Fibroblast of pulmonary artery (primary cell): Measurements from ENCODE around the gene SIK3.
A peak's percentile ranks its signal among the peaks of the same experiment; 100 is the strongest.

Source experiments
- DNase-seq: peaks from one replicate; pipeline ENCODE4 v3.0.0-alpha.2; 2010; ENCODE audit warnings: low read depth
- H3K4me3 ChIP-seq: replicated peaks from 2 replicates; pipeline ENCODE4 v1.5.1; 2011; ENCODE audit warnings: low read depth, mild to moderate bottlenecking, control low read depth, low read length, moderate library complexity
- TF ChIP-seq, protein P1 (sequence below): IDR thresholded peaks from 2 replicates; pipeline ENCODE4 v1.5.1; 2011; ENCODE audit warnings: mild to moderate bottlenecking, control low read depth, low read length, inconsistent platforms; ENCODE audit errors: missing control alignments

SIK3 gene

DNA sequence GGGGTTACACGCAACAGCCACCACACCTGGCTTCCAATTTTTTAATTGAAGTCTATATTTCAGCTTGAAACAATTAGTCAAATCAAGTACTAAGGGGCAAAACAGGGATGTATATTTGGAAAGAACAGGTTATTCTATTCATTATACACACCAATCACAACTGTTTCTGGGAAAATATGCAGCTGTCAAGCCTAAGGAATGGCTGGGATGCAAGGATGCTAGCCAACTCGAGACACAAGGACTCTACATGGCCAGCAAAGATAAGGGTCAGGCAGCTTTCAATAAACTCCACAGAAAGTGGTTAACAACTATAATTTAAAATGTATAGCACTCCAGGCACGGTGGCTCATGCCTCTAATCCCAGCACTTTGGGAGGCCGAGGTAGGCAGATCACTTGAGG lies 134.0 kb downstream of the SIK3 start:
- TF ChIP-seq, protein P1, sequence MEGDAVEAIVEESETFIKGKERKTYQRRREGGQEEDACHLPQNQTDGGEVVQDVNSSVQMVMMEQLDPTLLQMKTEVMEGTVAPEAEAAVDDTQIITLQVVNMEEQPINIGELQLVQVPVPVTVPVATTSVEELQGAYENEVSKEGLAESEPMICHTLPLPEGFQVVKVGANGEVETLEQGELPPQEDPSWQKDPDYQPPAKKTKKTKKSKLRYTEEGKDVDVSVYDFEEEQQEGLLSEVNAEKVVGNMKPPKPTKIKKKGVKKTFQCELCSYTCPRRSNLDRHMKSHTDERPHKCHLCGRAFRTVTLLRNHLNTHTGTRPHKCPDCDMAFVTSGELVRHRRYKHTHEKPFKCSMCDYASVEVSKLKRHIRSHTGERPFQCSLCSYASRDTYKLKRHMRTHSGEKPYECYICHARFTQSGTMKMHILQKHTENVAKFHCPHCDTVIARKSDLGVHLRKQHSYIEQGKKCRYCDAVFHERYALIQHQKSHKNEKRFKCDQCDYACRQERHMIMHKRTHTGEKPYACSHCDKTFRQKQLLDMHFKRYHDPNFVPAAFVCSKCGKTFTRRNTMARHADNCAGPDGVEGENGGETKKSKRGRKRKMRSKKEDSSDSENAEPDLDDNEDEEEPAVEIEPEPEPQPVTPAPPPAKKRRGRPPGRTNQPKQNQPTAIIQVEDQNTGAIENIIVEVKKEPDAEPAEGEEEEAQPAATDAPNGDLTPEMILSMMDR = no peak
- no peak for DNase-seq
- H3K4me3 ChIP-seq = no peak overlapping the region

DNA sequence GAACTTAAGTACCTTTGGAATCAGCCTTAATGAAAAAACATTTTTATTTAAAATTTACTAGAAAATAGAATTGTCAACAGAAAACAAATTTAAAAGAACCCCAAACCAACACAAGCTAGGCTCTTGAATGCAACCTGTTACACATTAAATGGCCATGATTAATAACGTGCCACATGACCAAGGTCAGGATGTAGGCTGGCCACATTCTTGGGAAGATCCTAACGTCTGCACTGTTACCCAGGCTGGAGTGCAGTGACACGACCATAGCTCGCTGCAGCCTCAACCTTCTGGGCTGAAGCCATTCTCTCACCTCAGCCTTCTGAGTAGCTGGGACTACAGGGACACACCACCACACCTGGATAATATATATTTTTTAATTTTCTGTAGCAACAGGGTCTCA lies 134.4 kb downstream of the SIK3 start:
- no peak for DNase-seq
- TF ChIP-seq, protein P1 = no peak
- no peak overlapping the region for H3K4me3 ChIP-seq

DNA sequence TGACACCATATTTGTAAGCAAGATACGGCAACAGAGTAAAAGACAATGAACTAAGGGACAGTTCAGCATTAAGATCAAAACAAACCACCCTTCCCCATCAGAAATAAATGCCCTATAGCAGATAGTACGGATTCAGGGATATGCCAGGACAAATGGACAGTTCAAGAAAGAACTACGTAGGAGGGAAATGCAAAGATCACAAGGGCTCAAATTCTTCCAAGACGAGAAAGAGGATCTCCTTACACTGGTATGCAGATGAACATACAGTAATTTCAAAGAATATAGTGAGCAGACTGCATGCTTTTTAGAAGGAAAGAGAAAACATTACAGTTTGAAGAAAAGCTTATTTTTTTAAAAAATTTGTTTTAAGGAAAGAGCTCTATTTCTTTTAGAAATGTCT lies 136.1 kb downstream of the SIK3 start:
- TF ChIP-seq, protein P1 = no peak
- peak; percentile 24 for DNase-seq
- H3K4me3 ChIP-seq = no peak overlapping the region

DNA sequence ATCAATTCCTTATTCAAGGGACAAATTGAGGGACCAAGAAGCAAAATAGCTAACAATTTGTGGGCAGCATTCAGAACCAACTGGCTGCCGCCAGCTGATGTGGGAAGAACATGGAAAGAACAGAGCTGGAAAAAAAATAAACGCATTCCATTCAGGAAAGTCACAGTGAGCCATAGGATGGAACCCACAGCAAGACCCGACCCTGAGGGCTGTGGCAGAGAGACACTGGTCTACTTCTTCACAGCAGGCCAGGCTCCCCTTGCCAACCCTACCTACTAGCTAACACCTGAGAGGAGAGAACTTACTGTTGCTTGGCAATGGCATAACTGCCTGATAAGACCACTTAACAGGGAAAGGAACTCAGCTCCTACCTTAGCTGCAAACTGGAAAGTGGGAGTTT lies 137.3 kb downstream of the SIK3 start:
- peak; percentile 46 for DNase-seq
- TF ChIP-seq, protein P1 = no peak
- H3K4me3 ChIP-seq = no peak overlapping the region

DNA sequence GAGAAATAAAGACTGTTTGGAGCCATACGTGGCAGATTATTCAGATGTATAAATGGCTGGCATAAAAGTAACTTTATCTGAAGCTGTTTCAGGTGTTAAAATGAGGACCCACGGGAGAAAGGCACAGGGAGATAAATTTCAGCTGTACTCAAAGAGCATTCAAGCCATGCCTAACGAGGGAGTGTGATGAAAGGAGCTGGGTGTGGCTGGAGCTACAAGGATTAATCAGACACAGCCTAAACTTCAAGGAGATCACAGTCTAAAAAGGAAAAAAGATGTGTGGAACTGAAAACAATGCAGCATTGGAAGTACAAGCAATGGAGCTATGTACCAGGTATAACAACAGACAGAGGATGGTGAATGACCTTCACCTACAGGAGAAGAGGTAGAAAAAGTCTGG lies 140.0 kb downstream of the SIK3 start:
- TF ChIP-seq, protein P1 = no peak
- no peak overlapping the region for H3K4me3 ChIP-seq
- DNase-seq = no peak

DNA sequence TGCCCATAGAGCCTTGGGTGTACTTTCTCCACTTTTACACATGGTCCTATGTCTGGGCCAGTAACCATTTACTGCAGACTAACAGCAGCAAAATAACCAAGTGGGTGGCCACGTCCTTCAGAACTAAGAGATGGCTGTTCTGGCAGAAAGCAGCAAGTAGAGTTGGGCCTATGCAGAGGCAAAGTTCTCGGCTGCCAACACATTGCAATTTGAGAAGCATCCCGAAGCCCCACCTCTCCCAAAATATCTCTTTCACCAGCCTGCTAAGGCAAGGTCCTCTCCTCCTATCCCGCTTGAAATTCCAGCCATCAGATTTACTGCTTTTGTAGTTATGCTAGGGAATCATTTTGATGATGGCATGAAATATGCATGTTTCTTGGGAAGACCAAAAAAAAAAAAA lies 142.3 kb downstream of the SIK3 start:
- DNase-seq = no peak
- H3K4me3 ChIP-seq = no peak overlapping the region
- TF ChIP-seq, protein P1 = no peak

DNA sequence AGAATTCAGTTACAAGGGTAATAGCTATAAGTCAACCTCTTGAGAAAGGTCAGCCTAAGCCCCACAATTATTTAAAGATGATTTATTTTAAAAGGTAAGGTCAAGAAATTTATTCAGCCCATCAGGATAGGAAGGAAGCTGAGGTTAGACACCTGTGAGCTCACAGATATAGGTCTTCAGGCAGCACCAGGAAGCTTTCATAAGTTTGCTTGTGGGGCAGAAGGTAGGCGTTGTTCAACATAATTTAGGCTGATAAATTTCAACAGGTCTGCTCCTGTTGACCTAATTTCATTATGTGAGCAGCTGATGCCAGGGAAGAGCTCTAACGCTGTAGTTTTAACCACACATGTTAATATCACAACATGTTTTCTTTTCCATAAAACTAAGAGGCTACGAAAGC lies 142.7 kb downstream of the SIK3 start:
- TF ChIP-seq, protein P1 = no peak
- DNase-seq = no peak
- no peak overlapping the region for H3K4me3 ChIP-seq
